Measurements from ENCODE around the gene TEX38. TPM values are rescaled to one million over a fixed set of nuclear protein-coding genes. Genes with fewer than 3 reads are reported as not detected.

Gene TEX38
- total and polyA plus RNA-seq, 2 of the 13 experiments (the other 11 are each of a cell fraction or from before 2014, with no cell fraction given), result 0.18 TPM; not detected in 1

- no peaks in the 10 kb centered on the region for H3K27me3 ChIP-seq (ENCODE audit: control insufficient read depth in 1 of 2, insufficient read depth in 2 of 2, low read length in 2 of 2)
- DNase-seq (ENCODE audit: low spot score), result no peak
- ATAC-seq, result no peak
- H3K36me3 ChIP-seq (replicated peaks in 1 of 2; ENCODE audit: control insufficient read depth in 1 of 2, insufficient read depth in 2 of 2, low read length in 2 of 2), result peaks cover 12 to 37% of the 10 kb centered on the region in 2 experiments; a peak in 4 of 5 replicates
- peak; percentile 10 for TF ChIP-seq TEAD3 (CRISPR knock-in tag; optimal IDR thresholded peaks at IDR 0.05; ENCODE audit: borderline replicate concordance)
- peak; percentile 78; the same call in 1 of the 2 replicates for TF ChIP-seq CEBPB (IDR thresholded peaks at IDR 0.05; ENCODE audit: borderline replicate concordance, low read depth, low read length)
- TF ChIP-seq CEBPG (CRISPR knock-in tag; IDR thresholded peaks at IDR 0.05), result peak; percentile 73
- peak in 1 of 2 experiments; percentile 74; a peak in 2 of 4 replicates for TF ChIP-seq ATF4 (CRISPR knock-in tag; IDR thresholded peaks at IDR 0.05)
- TF ChIP-seq TFE3 (CRISPR knock-in tag; IDR thresholded peaks at IDR 0.05), result no peak
- TF ChIP-seq ZNF687 (CRISPR knock-in tag; IDR thresholded peaks at IDR 0.05), result no peak
- H3K9me3 ChIP-seq (ENCODE audit: low read length), result no peaks in the 10 kb centered on the region
- FAIRE-seq, result no peak
- no peak overlapping the region for H3K27ac ChIP-seq (ENCODE audit: extremely low read length, insufficient read depth, low read length)
- H2AFZ ChIP-seq (ENCODE audit: low read length), result no peak overlapping the region
- WGBS (ENCODE audit: low lambda C conversion rate), result 83% methylated on average over 1 of the region's 1 CpG
- no peaks in the 10 kb centered on the region for H3K79me2 ChIP-seq (ENCODE audit: insufficient read depth, low read length)
- POLR2A ChIA-PET, result no interaction called here
- no peak overlapping the region for H3K9ac ChIP-seq (ENCODE audit: insufficient read depth, low read depth, low read length)
- no TSS peak for BruUV-seq (replicated peaks)
- H3K4me1 ChIP-seq (ENCODE audit: insufficient read depth, low read length), result no peaks in the 10 kb centered on the region; the same call in 1 of the 2 replicates
- CTCF ChIA-PET (ENCODE audit: low intra/inter-chr PET ratio, low total read pairs), result no interaction called here
- in situ Hi-C loops (cut with HindIII; ENCODE audit: extremely low pct_ligation_motif_present, low pct_unique_long_range_greater_than_20kb), result no loop called here
- intact Hi-C loops (cut with micrococcal nuclease; ENCODE audit: unreplicated experiment), result no loop called here
- no peaks in the 10 kb centered on the region for H4K20me1 ChIP-seq (ENCODE audit: insufficient read depth, low read length)
- no peak overlapping the region for H3K4me3 ChIP-seq (replicated peaks in 1 of 3; ENCODE audit: insufficient read depth in 1 of 3, low read depth in 2 of 3, low read length in 3 of 3)
- H3K4me2 ChIP-seq (ENCODE audit: low read depth, low read length), result no peak overlapping the region
Observed at GRCh38 chr1:46675549-46676314, 4.1 kb downstream of the TEX38 start.
